ENCODE data around the gene ACTMAP. TPM values are rescaled to one million over a fixed set of nuclear protein-coding genes. Genes with fewer than 3 reads are reported as not detected.
"Not testable (repeated sequence)": the region's sequence is repeated elsewhere in the genome, so short reads cannot be mapped to it uniquely, and the experiment has no call there.

ACTMAP gene
- total RNA-seq, 1 experiment from 2014 or later, result 39.3 TPM

GRCh38 chr19:40776364-40776763 is 26.1 kb upstream of the ACTMAP start:
- intact Hi-C loops (cut with micrococcal nuclease; ENCODE audit: unreplicated experiment), result loop anchor here (2.0 kb wide), 1 partner anchor 26 kb away; the partner anchor contains the start of genes ACTMAP and SNRPA
- H3K9me3 ChIP-seq (ENCODE audit: insufficient read depth, low read depth), result no peaks in the 10 kb centered on the region
- H4K20me1 ChIP-seq (ENCODE audit: insufficient read depth), result no peaks in the 10 kb centered on the region; the same call in 1 of the 2 replicates
- DNase-seq, result no peak
- no peak for TF ChIP-seq EZH2 (IDR thresholded peaks at IDR 0.05; ENCODE audit: low read depth)
- no peaks in the 10 kb centered on the region for H3K27me3 ChIP-seq (ENCODE audit: insufficient read depth, low read depth)
- H3K4me1 ChIP-seq (replicated peaks; ENCODE audit: insufficient read depth), result peaks cover 13% of the 10 kb centered on the region
- no peaks in the 10 kb centered on the region for H3K36me3 ChIP-seq (ENCODE audit: low read depth)
- peak overlapping the region; percentile 91 for H3K4me2 ChIP-seq
- H2AFZ ChIP-seq, result no peak overlapping the region
- no peaks in the 10 kb centered on the region for H3K79me2 ChIP-seq (ENCODE audit: low read depth)
- POLR2A ChIA-PET (ENCODE audit: unreplicated experiment), result no interaction called here
- no TSS peak for BruUV-seq (replicated peaks)
- H3K9me2 ChIP-seq (ENCODE audit: insufficient read depth), result no peaks in the 10 kb centered on the region
- peak overlapping the region; percentile 95; the same call in 1 of the 2 replicates for H3K27ac ChIP-seq
- peaks cover 29% of the 10 kb centered on the region for H3F3A ChIP-seq (ENCODE audit: insufficient read depth, low read depth)
- H3K4me3 ChIP-seq, result peak overlapping the region; percentile 64; the same call in 1 of the 2 replicates
- CTCF ChIA-PET, result interaction anchor here (0.7 to 1.0 kb wide), 2 partner anchors 113 to 663 kb away, joined by 3 read pairs; no protein-coding TSS in a partner anchor

- ChIA-PET POLR2A (ENCODE audit: unreplicated experiment) (interaction anchor here (0.6 kb wide), 2 partner anchors 20 to 1745 kb away, joined by 5 to 6 read pairs; no protein-coding TSS in a partner anchor), CTCF (interaction anchor here (0.7 kb wide), 2 partner anchors 9 to 664 kb away, joined by 3 read pairs; no protein-coding TSS in a partner anchor)
- DNase-seq, result no peak
- Histone ChIP-seq H3K79me2 (ENCODE audit: low read depth) (no peaks in the 10 kb centered on the region), H3K27me3 (ENCODE audit: insufficient read depth, low read depth) (no peaks in the 10 kb centered on the region), H3K4me1 (replicated peaks; ENCODE audit: insufficient read depth) (peaks cover 13% of the 10 kb centered on the region), H3K4me3 (no peak overlapping the region), H2AFZ (no peak overlapping the region), H3K36me3 (ENCODE audit: low read depth) (no peaks in the 10 kb centered on the region), H3K9me3 (ENCODE audit: insufficient read depth, low read depth) (no peaks in the 10 kb centered on the region), H3K9me2 (ENCODE audit: insufficient read depth) (no peaks in the 10 kb centered on the region), H4K20me1 (ENCODE audit: insufficient read depth) (no peaks in the 10 kb centered on the region; the same call in 1 of the 2 replicates), H3K4me2 (no peak overlapping the region), H3K27ac (no peak overlapping the region), H3F3A (ENCODE audit: insufficient read depth, low read depth) (peaks cover 34% of the 10 kb centered on the region)
- no peak for TF ChIP-seq CTCF (conservative IDR thresholded peaks at IDR 0.05)
- TF ChIP-seq EZH2 (IDR thresholded peaks at IDR 0.05; ENCODE audit: low read depth), result no peak
- intact Hi-C loops (cut with micrococcal nuclease; ENCODE audit: unreplicated experiment), result loop anchor here (2.0 kb wide), 1 partner anchor 25 kb away; the partner anchor contains the start of genes ACTMAP and SNRPA
- no TSS peak for BruUV-seq (replicated peaks)
These were observed 25.4 kb upstream of the ACTMAP start for GRCh38 chr19:40775632-40776022.

GRCh38 chr19:40774916-40775631 is 24.8 kb upstream of the ACTMAP start, which contains the start of gene MIA:
MIA (plus strand) TSS chr19:40775521; CDS start chr19:40775543, 22 bp downstream.
- BruUV-seq (replicated peaks), result no TSS peak
- no peak for DNase-seq
- TF ChIP-seq CTCF (conservative IDR thresholded peaks at IDR 0.05) (no peak), EZH2 (IDR thresholded peaks at IDR 0.05; ENCODE audit: low read depth) (no peak)
- Histone ChIP-seq H3K36me3 (ENCODE audit: low read depth) (no peaks in the 10 kb centered on the region), H3K9me2 (ENCODE audit: insufficient read depth) (no peaks in the 10 kb centered on the region), H4K20me1 (ENCODE audit: insufficient read depth) (no peaks in the 10 kb centered on the region), H3K79me2 (ENCODE audit: low read depth) (no peaks in the 10 kb centered on the region), H3K9me3 (ENCODE audit: insufficient read depth, low read depth) (no peaks in the 10 kb centered on the region), H3K4me3 (no peak within 1 kb of the TSS), H3K27ac (no peak within 1 kb of the TSS), H3K27me3 (ENCODE audit: insufficient read depth, low read depth) (no peaks in the 10 kb centered on the region), H3F3A (ENCODE audit: insufficient read depth, low read depth) (peaks cover 34% of the 10 kb centered on the region), H3K4me2 (peak within 1 kb of the TSS; percentile 91; the same call in 1 of the 2 replicates), H2AFZ (no peak within 1 kb of the TSS), H3K4me1 (replicated peaks; ENCODE audit: insufficient read depth) (peaks cover 13% of the 10 kb centered on the region)
- POLR2A ChIA-PET (ENCODE audit: unreplicated experiment), result interaction anchor here (0.6 kb wide), 2 partner anchors 19 to 1744 kb away, joined by 5 to 6 read pairs; no protein-coding TSS in a partner anchor
- intact Hi-C loops (cut with micrococcal nuclease; ENCODE audit: unreplicated experiment), result no loop called here
- CTCF ChIA-PET, result interaction anchor here (0.6 to 0.7 kb wide), 2 partner anchors 9 to 401 kb away, joined by 3 to 4 read pairs; no protein-coding TSS in a partner anchor

- H3K9me2 ChIP-seq (ENCODE audit: insufficient read depth); BruUV-seq (replicated peaks); H3K4me2 ChIP-seq; H2AFZ ChIP-seq; H3K36me3 ChIP-seq (ENCODE audit: low read depth); DNase-seq; H3K27me3 ChIP-seq (ENCODE audit: insufficient read depth, low read depth); H3K27ac ChIP-seq; H3K4me3 ChIP-seq; H4K20me1 ChIP-seq (ENCODE audit: insufficient read depth); POLR2A ChIA-PET (ENCODE audit: unreplicated experiment); H3K9me3 ChIP-seq (ENCODE audit: insufficient read depth, low read depth); intact Hi-C loops (cut with micrococcal nuclease; ENCODE audit: unreplicated experiment); CTCF ChIA-PET; H3K79me2 ChIP-seq (ENCODE audit: low read depth); H3K4me1 ChIP-seq (replicated peaks; ENCODE audit: insufficient read depth): not testable (repeated sequence)
- peaks cover 31% of the 10 kb centered on the region; the same call in 1 of the 2 replicates for H3F3A ChIP-seq (ENCODE audit: insufficient read depth, low read depth)
These were observed 21.0 kb upstream of the ACTMAP start for GRCh38 chr19:40771101-40771862.
